Activated T-cell treated with anti-CD3 and anti-CD28 coated beads, Interleukin-2, amount 50 U/mL, for 24 hours (primary cell): Measurements from ENCODE around the gene BCL2L2.

Experiments
- DNase-seq: peaks from one replicate; pipeline ENCODE4 v3.0.0-alpha.2; 2020
- H3K27ac Mint-ChIP-seq: 2 replicates; pipeline ENCODE4 v1.8.0; 2020; ENCODE audit warnings: mild to moderate bottlenecking, mixed read lengths
- H3K27me3 Mint-ChIP-seq: 2 replicates; pipeline ENCODE4 v1.8.0; 2020; ENCODE audit warnings: mixed read lengths
- H3K36me3 Mint-ChIP-seq: 2 replicates; pipeline ENCODE4 v1.8.0; 2020; ENCODE audit warnings: low read depth, mixed read lengths
- H3K4me1 Mint-ChIP-seq: 2 replicates; pipeline ENCODE4 v1.8.0; 2020; ENCODE audit warnings: low read depth, mixed read lengths
- H3K4me3 Mint-ChIP-seq: 2 replicates; pipeline ENCODE4 v1.8.0; 2020; ENCODE audit warnings: mild to moderate bottlenecking, moderate library complexity, mixed read lengths
- H3K9me3 Mint-ChIP-seq: 2 replicates; pipeline ENCODE4 v1.8.0; 2020; ENCODE audit warnings: mixed read lengths

BCL2L2 gene

GRCh38 chr14:23307687-23308644 is 1.3 kb downstream of the BCL2L2 start:
- H3K4me3 Mint-ChIP-seq: no peak overlapping the region
- no peaks in the 10 kb centered on the region for H3K9me3 Mint-ChIP-seq
- no peak for DNase-seq
- peaks cover 37% of the 10 kb centered on the region for H3K27me3 Mint-ChIP-seq
- no peak overlapping the region for H3K27ac Mint-ChIP-seq
- H3K4me1 Mint-ChIP-seq: peaks cover 7% of the 10 kb centered on the region
- H3K36me3 Mint-ChIP-seq: no peaks in the 10 kb centered on the region

GRCh38 chr14:23308721-23309445 is 2.2 kb downstream of the BCL2L2 start:
- Mint-ChIP-seq H3K4me3 (no peak overlapping the region), H3K4me1 (peaks cover 4% of the 10 kb centered on the region), H3K9me3 (no peaks in the 10 kb centered on the region), H3K27ac (no peak overlapping the region), H3K27me3 (peaks cover 37% of the 10 kb centered on the region), H3K36me3 (no peaks in the 10 kb centered on the region)
- no peak for DNase-seq

DNA sequence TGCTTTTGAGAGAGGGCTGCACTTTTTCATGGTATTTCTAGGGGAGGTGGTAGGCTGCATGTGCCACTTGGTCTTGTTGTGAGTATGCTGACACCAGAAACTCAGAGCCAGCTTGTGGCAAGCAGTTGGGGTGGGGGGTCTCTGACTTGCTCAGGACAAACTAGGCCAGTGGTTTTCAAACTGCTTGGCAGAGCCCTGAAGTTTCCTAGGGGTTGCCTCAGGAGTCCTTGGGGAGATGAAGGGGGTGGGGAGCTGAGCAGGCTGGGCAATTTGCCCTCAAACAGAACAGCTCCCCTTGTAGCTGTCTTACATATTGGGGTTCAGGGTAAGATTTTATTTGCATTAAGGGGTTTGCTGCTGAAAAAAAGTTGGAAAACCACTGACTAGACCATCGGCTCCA is 3.9 kb downstream of the BCL2L2 start:
- Mint-ChIP-seq H3K27ac (no peak overlapping the region), H3K27me3 (peaks cover 35% of the 10 kb centered on the region), H3K4me3 (no peak overlapping the region), H3K4me1 (peaks cover 4% of the 10 kb centered on the region), H3K9me3 (no peaks in the 10 kb centered on the region), H3K36me3 (no peaks in the 10 kb centered on the region)
- DNase-seq: no peak

DNA sequence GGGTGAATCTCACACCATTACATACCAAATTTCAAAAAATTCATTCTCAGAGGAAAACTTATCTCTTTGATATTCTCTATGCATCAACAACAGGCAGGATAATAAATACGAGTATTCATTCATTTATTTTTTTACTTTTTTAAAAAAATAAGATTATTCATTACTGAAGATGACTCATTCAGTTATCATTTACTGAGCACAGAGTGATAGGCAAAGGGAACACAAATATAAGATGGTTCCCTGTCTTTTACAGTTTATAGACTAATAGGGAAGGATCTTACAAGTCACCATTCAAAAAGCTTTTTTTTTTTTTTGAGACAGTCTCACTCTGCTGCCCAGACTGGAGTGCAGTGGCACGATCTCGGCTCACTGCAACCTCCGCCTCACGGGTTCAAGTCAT is 9.7 kb downstream of the BCL2L2 start:
- peaks cover 13% of the 10 kb centered on the region for H3K4me1 Mint-ChIP-seq
- no peak overlapping the region for H3K27ac Mint-ChIP-seq
- H3K27me3 Mint-ChIP-seq: no peaks in the 10 kb centered on the region
- H3K36me3 Mint-ChIP-seq: peaks cover 9% of the 10 kb centered on the region
- no peaks in the 10 kb centered on the region for H3K9me3 Mint-ChIP-seq
- H3K4me3 Mint-ChIP-seq: no peak overlapping the region
- no peak for DNase-seq

- Mint-ChIP-seq H3K36me3 (peaks cover 41% of the 10 kb centered on the region), H3K4me3 (peak overlapping the region; percentile 89), H3K9me3 (no peaks in the 10 kb centered on the region), H3K27me3 (no peaks in the 10 kb centered on the region), H3K27ac (peak overlapping the region; percentile 98), H3K4me1 (peaks cover 32% of the 10 kb centered on the region)
- DNase-seq: peak; percentile 42
These were observed 13.3 kb downstream of the BCL2L2 start for GRCh38 chr14:23319746-23320583.

DNA sequence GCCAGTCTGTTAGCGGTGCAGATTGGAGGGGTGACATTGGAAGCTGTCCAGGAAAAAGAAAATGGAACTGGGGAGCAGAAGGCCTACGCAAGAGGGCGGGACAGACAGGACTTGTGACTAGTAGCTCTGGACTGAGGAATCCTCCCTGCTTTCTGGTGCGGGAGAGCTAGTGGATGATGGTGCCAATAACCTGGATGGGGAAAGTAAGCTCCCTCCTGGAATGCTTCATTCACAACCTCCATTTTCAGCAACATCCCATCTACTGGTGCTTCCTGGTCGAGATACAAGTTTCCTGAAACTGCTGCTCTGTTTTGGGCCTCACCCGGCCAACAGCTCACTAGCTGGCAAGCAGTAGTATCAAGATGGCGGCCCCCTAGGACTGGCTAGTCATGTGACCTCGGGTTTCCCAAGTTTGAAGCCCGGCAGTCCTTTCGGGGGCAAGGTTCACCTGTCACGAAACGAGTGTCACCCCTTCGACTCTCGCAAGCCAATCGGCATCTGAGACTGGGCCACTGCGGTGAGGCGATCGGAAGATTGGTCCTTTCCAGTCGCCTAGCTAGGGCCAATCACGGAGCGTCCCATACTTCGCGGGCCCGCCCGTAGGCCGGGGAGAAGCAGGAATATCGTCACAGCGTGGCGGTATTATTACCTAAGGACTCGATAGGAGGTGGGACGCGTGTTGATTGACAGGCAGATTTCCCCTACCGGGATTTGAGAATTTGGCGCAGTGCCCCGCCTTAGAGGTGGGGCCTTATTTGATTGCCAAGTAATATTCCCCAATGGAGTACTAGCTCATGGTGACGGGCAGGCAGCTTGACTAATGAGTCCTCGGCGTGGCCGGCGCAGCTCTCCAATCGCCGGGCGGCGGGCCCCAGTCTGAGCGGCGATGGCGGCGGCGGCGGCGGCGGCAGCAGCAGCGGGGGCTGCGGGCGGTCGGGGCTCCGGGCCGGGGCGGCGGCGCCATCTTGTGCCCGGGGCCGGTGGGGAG is 14.2 kb downstream of the BCL2L2 start, which contains the start of gene PABPN1:
TSS of gene PABPN1 (plus strand) at position 874 of the 988 bp plus-strand sequence. CDS start at position 887, 13 bp downstream.
- H3K36me3 Mint-ChIP-seq: peaks cover 49% of the 10 kb centered on the region
- H3K9me3 Mint-ChIP-seq: no peaks in the 10 kb centered on the region
- H3K27ac Mint-ChIP-seq: peak within 1 kb of the TSS; percentile 98
- DNase-seq: peak; percentile 95
- no peaks in the 10 kb centered on the region for H3K27me3 Mint-ChIP-seq
- peaks cover 32% of the 10 kb centered on the region for H3K4me1 Mint-ChIP-seq
- peak within 1 kb of the TSS; percentile 94 for H3K4me3 Mint-ChIP-seq

DNA sequence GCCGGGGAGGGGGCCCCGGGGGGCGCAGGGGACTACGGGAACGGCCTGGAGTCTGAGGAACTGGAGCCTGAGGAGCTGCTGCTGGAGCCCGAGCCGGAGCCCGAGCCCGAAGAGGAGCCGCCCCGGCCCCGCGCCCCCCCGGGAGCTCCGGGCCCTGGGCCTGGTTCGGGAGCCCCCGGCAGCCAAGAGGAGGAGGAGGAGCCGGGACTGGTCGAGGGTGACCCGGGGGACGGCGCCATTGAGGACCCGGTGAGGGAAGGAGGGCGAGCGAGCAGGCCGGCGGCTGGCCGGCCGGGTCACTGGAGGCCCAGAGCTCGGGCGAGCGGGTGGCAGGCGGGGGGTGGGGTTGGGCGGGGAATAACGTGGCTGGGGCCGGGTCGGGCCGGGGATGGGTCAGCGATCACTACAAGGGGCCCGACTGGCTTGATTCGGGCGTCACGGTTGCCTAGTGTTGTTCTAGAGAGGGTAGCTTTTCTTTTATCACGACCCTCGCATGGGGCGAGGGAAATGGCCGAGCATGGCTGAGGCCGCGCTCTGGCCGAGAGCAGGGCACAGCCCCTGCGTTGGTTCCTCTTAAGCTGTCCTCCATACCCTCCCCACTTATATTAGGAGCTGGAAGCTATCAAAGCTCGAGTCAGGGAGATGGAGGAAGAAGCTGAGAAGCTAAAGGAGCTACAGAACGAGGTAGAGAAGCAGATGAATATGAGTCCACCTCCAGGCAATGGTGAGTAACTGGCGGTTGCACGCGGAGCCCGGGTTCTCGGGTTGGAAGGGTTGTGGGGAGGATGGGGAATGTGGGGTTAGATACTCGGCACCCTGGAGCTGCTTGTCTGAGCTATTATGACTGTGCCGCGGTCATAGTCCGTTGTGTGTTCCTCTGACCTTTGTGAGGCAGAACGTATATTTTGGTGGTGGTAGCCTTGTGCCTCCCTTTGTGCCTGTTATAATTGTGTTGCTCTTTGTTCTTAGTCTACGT is 15.2 kb downstream of the BCL2L2 start:
- DNase-seq: peak; percentile 73
- Mint-ChIP-seq H3K36me3 (peaks cover 57% of the 10 kb centered on the region), H3K4me3 (peak overlapping the region; percentile 94)

GRCh38 chr14:23322568-23323517 is 16.2 kb downstream of the BCL2L2 start:
- H3K27me3 Mint-ChIP-seq: no peaks in the 10 kb centered on the region

More for the DNA sequence above, 15.2 kb downstream of the BCL2L2 start:
- Mint-ChIP-seq H3K27ac (peak overlapping the region; percentile 96), H3K27me3 (no peaks in the 10 kb centered on the region), H3K4me1 (peaks cover 32% of the 10 kb centered on the region), H3K9me3 (no peaks in the 10 kb centered on the region)

DNA sequence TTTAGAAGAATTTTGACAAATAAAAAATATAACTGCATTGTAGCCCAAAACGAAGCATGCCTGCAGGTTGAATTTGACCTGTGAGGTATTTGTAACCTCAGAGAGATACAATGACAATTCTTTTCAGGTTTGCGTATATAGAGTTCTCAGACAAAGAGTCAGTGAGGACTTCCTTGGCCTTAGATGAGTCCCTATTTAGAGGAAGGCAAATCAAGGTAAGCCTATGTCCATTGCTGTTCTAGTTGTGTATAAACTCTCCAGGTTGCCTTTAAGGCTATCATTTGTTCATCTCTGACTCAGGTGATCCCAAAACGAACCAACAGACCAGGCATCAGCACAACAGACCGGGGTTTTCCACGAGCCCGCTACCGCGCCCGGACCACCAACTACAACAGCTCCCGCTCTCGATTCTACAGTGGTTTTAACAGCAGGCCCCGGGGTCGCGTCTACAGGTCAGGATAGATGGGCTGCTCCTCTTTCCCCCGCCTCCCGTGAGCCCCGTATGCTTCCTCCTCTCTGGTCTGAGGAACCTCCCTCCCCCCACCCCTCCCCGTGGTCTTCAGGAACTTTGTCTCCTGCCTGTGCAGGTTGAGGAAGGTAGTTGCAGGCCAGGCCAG is 17.3 kb downstream of the BCL2L2 start:
- Mint-ChIP-seq H3K27ac (peak overlapping the region; percentile 96), H3K27me3 (no peaks in the 10 kb centered on the region), H3K36me3 (peaks cover 61% of the 10 kb centered on the region), H3K9me3 (no peaks in the 10 kb centered on the region), H3K4me1 (peaks cover 37% of the 10 kb centered on the region), H3K4me3 (peak overlapping the region; percentile 94)
- no peak for DNase-seq

More at GRCh38 chr14:23322568-23323517, 16.2 kb downstream of the BCL2L2 start:
- no peak for DNase-seq
- Mint-ChIP-seq H3K27ac (peak overlapping the region; percentile 96), H3K4me3 (peak overlapping the region; percentile 94), H3K36me3 (peaks cover 61% of the 10 kb centered on the region), H3K4me1 (peaks cover 33% of the 10 kb centered on the region), H3K9me3 (no peaks in the 10 kb centered on the region)

DNA sequence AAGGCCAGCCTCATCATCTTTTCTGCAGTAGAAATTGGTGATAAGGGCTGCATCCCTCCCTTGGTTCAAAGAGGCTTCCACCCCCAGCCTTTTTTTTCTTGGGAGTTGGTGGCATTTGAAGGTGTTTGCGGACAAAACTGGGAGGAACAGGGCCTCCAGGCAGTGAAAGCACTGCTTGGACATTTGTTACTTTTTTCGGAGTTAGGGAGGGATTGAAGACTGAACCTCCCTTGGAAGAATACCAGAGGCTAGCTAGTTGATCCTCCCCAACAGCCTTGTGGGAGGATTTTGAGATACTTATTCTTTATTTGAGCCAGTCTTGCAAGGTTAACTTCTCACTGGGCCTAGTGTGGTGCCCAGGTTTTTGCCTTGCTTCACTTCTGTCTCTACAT is 17.8 kb downstream of the BCL2L2 start:
- peak overlapping the region; percentile 96 for H3K27ac Mint-ChIP-seq
- DNase-seq: no peak
- no peaks in the 10 kb centered on the region for H3K9me3 Mint-ChIP-seq
- H3K27me3 Mint-ChIP-seq: no peaks in the 10 kb centered on the region
- H3K4me1 Mint-ChIP-seq: peaks cover 37% of the 10 kb centered on the region
- H3K4me3 Mint-ChIP-seq: no peak overlapping the region
- H3K36me3 Mint-ChIP-seq: peaks cover 61% of the 10 kb centered on the region

- Mint-ChIP-seq H3K27ac (peak overlapping the region; percentile 11), H3K4me3 (no peak overlapping the region), H3K27me3 (no peaks in the 10 kb centered on the region), H3K4me1 (peaks cover 32% of the 10 kb centered on the region), H3K9me3 (no peaks in the 10 kb centered on the region), H3K36me3 (peaks cover 59% of the 10 kb centered on the region)
- DNase-seq: no peak
These were observed 18.4 kb downstream of the BCL2L2 start for GRCh38 chr14:23324993-23325392.
